ENCODE results near the gene PPIL4. TPM values are rescaled to one million over a fixed set of nuclear protein-coding genes. Genes with fewer than 3 reads are reported as not detected.

Gene PPIL4
- total RNA-seq, 1 donor from 2014 or later = 38.1 TPM

DNA sequence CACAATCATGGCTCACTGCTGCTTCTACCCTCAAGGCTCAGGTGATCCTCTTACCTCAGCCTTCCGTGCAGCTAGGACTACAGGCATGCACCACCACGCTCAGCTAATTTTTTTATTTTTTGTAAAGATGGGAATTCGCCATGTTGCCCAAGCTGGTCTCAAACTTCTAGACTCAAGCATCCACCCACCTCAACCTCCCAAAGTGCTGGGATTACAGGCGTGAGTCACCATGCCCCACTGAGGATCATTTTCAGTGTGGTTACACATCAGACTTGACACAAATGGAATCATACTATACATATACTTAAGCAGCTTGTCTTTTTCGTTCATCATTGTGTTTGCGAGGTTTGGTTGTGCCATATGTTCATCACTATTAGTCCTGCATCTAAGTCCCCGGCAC, 87.6 kb downstream of the PPIL4 start:
- DNase-seq = no peak

DNA sequence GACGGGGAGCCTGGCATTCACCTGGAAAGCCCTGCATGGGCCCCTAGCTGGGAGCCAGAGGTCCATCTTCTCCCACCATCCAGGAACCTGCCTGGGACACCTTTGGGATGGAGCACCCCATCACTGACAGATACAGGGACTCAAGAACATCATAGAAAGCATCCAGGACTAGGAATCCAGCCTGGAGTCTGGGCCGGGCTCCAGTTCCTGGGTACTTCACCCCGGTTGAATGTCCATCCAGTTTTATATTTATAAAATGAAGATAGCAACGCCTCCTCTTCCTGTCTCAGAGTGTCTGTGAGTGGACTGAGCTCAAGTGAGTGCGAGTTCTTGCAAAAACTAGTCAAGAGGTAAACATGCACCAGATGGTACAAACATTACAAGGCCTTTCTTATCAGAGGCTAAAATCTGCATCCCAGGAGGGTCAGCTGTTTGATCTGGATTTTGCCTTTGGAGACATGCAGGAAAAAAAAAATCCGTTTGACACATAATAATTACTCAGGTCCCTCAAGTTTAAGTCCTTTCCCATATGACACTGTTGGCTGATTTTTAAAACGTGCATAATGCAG, 88.4 kb downstream of the PPIL4 start:
- DNase-seq = no peak

DNA sequence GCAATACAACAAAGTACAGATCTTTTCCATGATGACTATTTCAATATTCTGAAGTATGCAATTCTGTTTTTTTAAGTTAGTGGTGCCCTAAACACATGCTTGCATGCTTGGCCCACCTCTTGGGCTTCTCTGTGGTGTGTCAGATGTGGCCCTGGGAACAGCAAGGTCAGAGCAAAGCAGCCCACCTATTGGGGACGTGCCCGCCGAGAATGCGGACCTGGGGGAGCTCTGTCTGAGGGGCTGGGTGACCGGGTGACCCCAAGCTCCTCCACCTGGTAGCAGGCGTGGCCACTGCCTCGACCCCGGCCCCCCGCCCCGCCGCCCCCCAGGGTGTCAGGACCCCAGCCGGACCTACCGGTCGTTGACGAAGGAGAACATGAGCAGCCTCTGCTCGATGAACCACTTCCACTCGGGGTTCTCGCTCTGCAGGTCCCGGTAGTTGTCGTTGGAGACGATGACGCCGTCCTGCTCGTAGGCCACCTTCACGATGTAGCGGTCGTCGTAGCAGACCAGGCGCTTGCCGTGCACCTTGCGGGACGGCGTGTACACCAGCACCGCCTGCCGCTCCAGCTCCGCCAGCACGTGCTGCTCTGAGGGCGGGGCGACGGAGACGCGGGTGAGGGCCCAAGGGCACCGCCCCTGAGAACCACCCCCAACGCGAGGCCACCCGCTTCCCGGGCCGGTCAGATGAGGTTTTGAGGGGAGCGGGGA, 89.4 kb downstream of the PPIL4 start:
- no peak for DNase-seq

DNA sequence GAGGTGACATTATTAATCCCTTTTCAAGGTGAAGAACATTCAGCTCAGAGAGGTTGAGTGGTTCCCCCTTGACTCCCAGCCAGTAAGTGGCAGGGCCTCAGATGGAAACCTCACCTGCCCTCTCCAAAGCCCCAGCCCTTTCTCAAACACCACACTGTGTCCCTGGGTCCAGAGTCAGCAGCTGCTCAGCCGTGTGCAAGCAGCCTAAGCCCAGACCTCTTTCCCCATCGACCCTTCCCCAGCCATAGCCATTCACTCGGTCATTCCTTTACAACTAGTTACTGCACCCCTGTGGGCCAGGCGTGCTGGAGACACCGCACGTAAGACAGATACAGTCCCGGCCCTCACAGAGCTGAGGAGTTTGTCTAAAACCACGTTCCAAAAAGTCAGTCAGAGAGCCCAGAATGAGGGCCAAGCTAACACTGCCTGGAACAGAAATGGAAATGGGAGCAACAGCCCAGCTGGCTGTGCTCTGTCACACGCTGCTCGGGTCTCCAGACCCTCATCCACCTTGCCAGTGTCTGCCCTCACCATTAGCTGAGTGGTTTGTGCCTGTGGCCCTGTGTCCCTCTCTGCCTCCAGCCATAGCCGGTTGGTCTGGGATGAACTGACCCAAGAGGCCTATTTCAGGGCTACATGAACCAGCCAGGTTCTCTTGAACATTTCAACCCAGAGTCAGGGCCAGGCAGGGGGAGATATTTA, 90.7 kb downstream of the PPIL4 start:
- DNase-seq = no peak

Small RNA genes lying within 50 kb of the gene (small RNA-seq; reads per million reads assigned to genes)
- gene RF00410 = not detected
- gene RNU7-3P = not detected

Other genes with a start within 250 kb of the PPIL4 start
- gene TAB2, start 228.3 kb downstream of the PPIL4 start, total RNA-seq = 43.4 TPM
- 7.3 TPM for gene SUMO4, start 145.8 kb downstream of the PPIL4 start, total RNA-seq
- gene ZC3H12D, start 61.0 kb downstream of the PPIL4 start, total RNA-seq = 1.1 TPM
- gene GINM1, start 20.3 kb upstream of the PPIL4 start, total RNA-seq = 28.4 TPM
- gene KATNA1, start 102.7 kb upstream of the PPIL4 start, total RNA-seq = 28.5 TPM
- 29.5 TPM for gene LATS1, start 172.1 kb upstream of the PPIL4 start, total RNA-seq
- gene NUP43, start 200.5 kb upstream of the PPIL4 start, total RNA-seq = 23.9 TPM
- gene PCMT1, start 203.7 kb upstream of the PPIL4 start, total RNA-seq = 173 TPM